Activated CD4-positive, alpha-beta T cell treated with anti-CD3 and anti-CD28 coated beads for 36 hours (primary cell): Measurements from ENCODE around the gene CORIN. TPM values are rescaled to one million over a fixed set of nuclear protein-coding genes. Genes with fewer than 3 reads are reported as not detected.
"Not testable (repeated sequence)": the region's sequence is repeated elsewhere in the genome, so short reads cannot be mapped to it uniquely, and the experiment has no call there.

Experiments used
- ATAC-seq: fragments of 200-7000 bp; cut with Tn5 transposase; one replicate; pipeline ENCODE4 v1.10.0; 2021; ENCODE audit warnings: mild to moderate bottlenecking, moderate library complexity
- CTCF ChIA-PET: fragments of 350-600 bp; sonication (Branson Sonifier 250); formaldehyde crosslinking; loops from one replicate; lab custom pipeline; 2021; ENCODE audit warnings: antibody characterized with exemption; lab: Charles Lee
- POLR2A ChIA-PET: fragments of 350-600 bp; sonication (Branson Sonifier 250); formaldehyde crosslinking; loops from one replicate; lab custom pipeline; 2021; ENCODE audit warnings: antibody characterized with exemption, inconsistent platforms; lab: Charles Lee
- DNase-seq: peaks from one replicate; pipeline ENCODE4 v3.0.0-alpha.2; 2020
- H3K27ac Mint-ChIP-seq: one replicate; pipeline ENCODE4 v1.8.0; 2021; ENCODE audit warnings: mixed read lengths
- H3K27me3 Mint-ChIP-seq: one replicate; pipeline ENCODE4 v1.8.0; 2021; ENCODE audit warnings: mixed read lengths
- H3K36me3 Mint-ChIP-seq: one replicate; pipeline ENCODE4 v1.8.0; 2021; ENCODE audit warnings: low read depth, mixed read lengths
- H3K4me1 Mint-ChIP-seq: one replicate; pipeline ENCODE4 v1.8.0; 2021; ENCODE audit warnings: mixed read lengths
- H3K4me3 Mint-ChIP-seq: one replicate; pipeline ENCODE4 v1.8.0; 2021; ENCODE audit warnings: mild to moderate bottlenecking, moderate library complexity, mixed read lengths
- H3K9me3 Mint-ChIP-seq: one replicate; pipeline ENCODE4 v1.8.0; 2021; ENCODE audit warnings: low read depth, mixed read lengths
- intact Hi-C, 2 experiments: fragments of 100-400 bp; cut with DNase I in 1 of 2; cut with micrococcal nuclease in 1 of 2; formaldehyde crosslinking; loops; one replicate each; pipeline versions ENCODE4 v1.14.2 to v1.15.1; 2022 to 2024; cut with DNase I, micrococcal nuclease
- total RNA-seq, 2 experiments: library from RNA; stranded (reverse); gene quantifications; one replicate each; pipeline ENCODE4 v1.2.3, GENCODE V29; 2021

Gene CORIN
- total RNA-seq, 2 experiments from 2014 or later = not detected

GRCh38 chr4:47719576-47719975, 118.3 kb downstream of the CORIN start:
- H3K9me3 Mint-ChIP-seq = no peaks in the 10 kb centered on the region

GRCh38 chr4:47718696-47719095, 119.2 kb downstream of the CORIN start:
- no peaks in the 10 kb centered on the region for H3K36me3 Mint-ChIP-seq
- ATAC-seq (no peak), DNase-seq (no peak)
- peaks cover 30% of the 10 kb centered on the region for H3K27me3 Mint-ChIP-seq
- no peak overlapping the region for H3K4me3 Mint-ChIP-seq
- no peaks in the 10 kb centered on the region for H3K9me3 Mint-ChIP-seq
- POLR2A ChIA-PET = no interaction called here
- intact Hi-C loops = no loop called here
- H3K27ac Mint-ChIP-seq = no peak overlapping the region
- CTCF ChIA-PET = interaction anchor here (1.1 to 1.3 kb wide), 2 partner anchors 10 to 150 kb away, joined by 3 read pairs; no protein-coding TSS in a partner anchor
- H3K4me1 Mint-ChIP-seq = no peaks in the 10 kb centered on the region

More at GRCh38 chr4:47719576-47719975, 118.3 kb downstream of the CORIN start:
- DNase-seq (no peak), ATAC-seq (no peak)
- H3K36me3 Mint-ChIP-seq = no peaks in the 10 kb centered on the region
- no peak overlapping the region for H3K27ac Mint-ChIP-seq
- H3K27me3 Mint-ChIP-seq = peaks cover 27% of the 10 kb centered on the region
- intact Hi-C loops = no loop called here
- POLR2A ChIA-PET = no interaction called here
- CTCF ChIA-PET = interaction anchor here (1.1 to 1.3 kb wide), 2 partner anchors 9 to 149 kb away, joined by 3 read pairs; no protein-coding TSS in a partner anchor
- no peak overlapping the region for H3K4me3 Mint-ChIP-seq
- H3K4me1 Mint-ChIP-seq = no peaks in the 10 kb centered on the region

DNA sequence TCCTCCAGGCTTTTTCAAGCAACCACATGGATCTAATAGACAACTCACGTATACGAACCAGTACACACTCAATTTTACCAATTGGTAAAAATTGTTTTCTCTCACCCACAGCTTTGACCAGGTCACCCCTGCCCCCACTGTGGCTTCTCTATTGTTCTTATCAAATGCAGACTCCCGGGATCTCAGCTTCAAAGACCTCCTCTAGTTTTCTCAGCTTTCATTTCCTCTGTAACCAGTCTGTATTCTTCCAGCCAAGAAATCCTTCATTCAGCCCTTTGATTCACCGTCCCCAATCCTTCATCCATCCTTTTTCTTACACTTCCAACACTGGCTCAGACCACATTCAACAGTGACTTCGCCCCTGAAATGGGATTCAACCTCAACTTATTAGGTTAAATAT, 120.7 kb downstream of the CORIN start:
- no peak for DNase-seq
- intact Hi-C loops = no loop called here
- Mint-ChIP-seq H3K27me3 (peaks cover 30% of the 10 kb centered on the region), H3K36me3 (no peaks in the 10 kb centered on the region), H3K27ac (no peak overlapping the region), H3K4me1 (no peaks in the 10 kb centered on the region), H3K4me3 (no peak overlapping the region), H3K9me3 (no peaks in the 10 kb centered on the region)
- ATAC-seq = no peak
- ChIA-PET CTCF (no interaction called here), POLR2A (no interaction called here)

DNA sequence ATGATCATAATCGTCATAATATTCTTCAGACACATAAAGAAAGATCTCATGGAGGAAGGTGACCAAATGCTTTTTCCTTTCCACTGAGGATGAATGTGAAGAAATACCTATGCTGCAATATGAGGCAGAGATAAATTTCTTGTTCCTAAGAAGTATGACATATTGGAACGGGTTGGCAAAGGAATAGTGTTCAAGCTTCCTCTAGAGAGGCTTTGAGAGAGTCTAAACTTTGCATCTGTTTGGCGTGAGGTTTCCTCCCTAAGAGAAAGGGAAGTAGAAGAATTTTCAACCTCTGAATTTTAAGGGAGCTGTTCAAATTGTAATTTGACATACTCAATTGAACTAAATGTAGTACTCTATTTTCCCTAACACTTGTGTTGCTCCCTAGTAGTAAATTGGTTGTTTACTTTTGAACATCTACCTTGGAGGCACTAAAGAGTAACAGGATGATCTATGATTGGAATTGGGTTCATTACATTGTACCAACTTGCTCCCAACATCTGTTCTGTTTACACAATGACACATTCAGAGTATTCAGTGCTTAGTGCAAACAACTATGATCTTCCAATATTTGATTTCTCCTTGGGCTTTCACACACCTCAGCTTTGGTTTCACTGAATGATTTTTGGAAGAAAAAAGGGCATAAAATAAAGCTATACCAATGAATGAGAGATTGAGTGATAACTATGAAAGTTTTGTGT, 122.0 kb downstream of the CORIN start:
- H3K4me1 Mint-ChIP-seq = no peaks in the 10 kb centered on the region
- peaks cover 32% of the 10 kb centered on the region for H3K27me3 Mint-ChIP-seq
- no peaks in the 10 kb centered on the region for H3K9me3 Mint-ChIP-seq
- ChIA-PET POLR2A (no interaction called here), CTCF (interaction anchor here (1.0 to 1.5 kb wide), 3 partner anchors 11 to 12 kb away, joined by 3 to 4 read pairs (median 3); no protein-coding TSS in a partner anchor)
- no peak overlapping the region for H3K4me3 Mint-ChIP-seq
- no peak overlapping the region for H3K27ac Mint-ChIP-seq
- intact Hi-C loops = no loop called here
- no peak for DNase-seq
- ATAC-seq = no peak
- H3K36me3 Mint-ChIP-seq = no peaks in the 10 kb centered on the region

- CTCF ChIA-PET = interaction anchor here (0.8 to 1.5 kb wide), 3 partner anchors 13 to 125 kb away, joined by 3 to 4 read pairs (median 3); no protein-coding TSS in a partner anchor
- H3K9me3 Mint-ChIP-seq = no peaks in the 10 kb centered on the region
- no peak overlapping the region for H3K4me3 Mint-ChIP-seq
- no peaks in the 10 kb centered on the region for H3K36me3 Mint-ChIP-seq
- ATAC-seq = no peak
- no peaks in the 10 kb centered on the region for H3K4me1 Mint-ChIP-seq
- POLR2A ChIA-PET = no interaction called here
- DNase-seq = no peak
- H3K27ac Mint-ChIP-seq = no peak overlapping the region
- H3K27me3 Mint-ChIP-seq = peaks cover 33% of the 10 kb centered on the region
- intact Hi-C loops = no loop called here
These were observed 123.6 kb downstream of the CORIN start for GRCh38 chr4:47714269-47714668.

GRCh38 chr4:47713129-47713834, 124.6 kb downstream of the CORIN start:
- Mint-ChIP-seq H3K4me1 (no peaks in the 10 kb centered on the region), H3K9me3 (no peaks in the 10 kb centered on the region), H3K4me3 (no peak overlapping the region), H3K27ac (no peak overlapping the region), H3K36me3 (no peaks in the 10 kb centered on the region), H3K27me3 (peaks cover 29% of the 10 kb centered on the region)
- DNase-seq (no peak), ATAC-seq (no peak)
- ChIA-PET POLR2A (no interaction called here), CTCF (interaction anchor here (0.6 to 1.0 kb wide), 2 partner anchors 27 to 48 kb away, joined by 4 read pairs; no protein-coding TSS in a partner anchor)
- intact Hi-C loops = no loop called here

GRCh38 chr4:47711646-47712045, 126.2 kb downstream of the CORIN start:
- ChIA-PET POLR2A (no interaction called here), CTCF (interaction anchor here (1.2 kb wide), 1 partner anchor 127 kb away, joined by 3 read pairs; no protein-coding TSS in a partner anchor)
- Mint-ChIP-seq H3K27me3 (peaks cover 19% of the 10 kb centered on the region), H3K4me1 (no peaks in the 10 kb centered on the region), H3K27ac (no peak overlapping the region), H3K9me3 (no peaks in the 10 kb centered on the region), H3K36me3 (no peaks in the 10 kb centered on the region), H3K4me3 (no peak overlapping the region)
- DNase-seq (no peak), ATAC-seq (no peak)
- intact Hi-C loops = no loop called here

DNA sequence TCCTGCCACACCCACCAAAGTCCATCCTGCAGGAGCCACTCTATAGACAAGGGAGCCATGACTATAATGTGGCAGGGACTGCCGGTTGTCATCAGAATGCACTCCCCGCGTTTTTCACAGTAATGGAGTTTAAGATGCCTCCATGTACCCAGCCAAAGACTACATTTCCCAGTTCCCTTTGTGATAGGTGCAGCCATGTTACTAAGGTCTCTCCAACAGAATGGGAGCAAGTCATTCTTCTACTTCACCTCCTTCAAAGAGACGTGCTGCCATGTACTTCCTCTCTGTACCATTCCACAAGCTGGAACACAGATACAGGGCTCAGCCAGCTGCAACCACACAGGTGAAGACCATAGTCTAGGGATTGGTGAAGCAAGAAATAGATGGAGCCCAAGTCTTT, 126.7 kb downstream of the CORIN start:
- Mint-ChIP-seq H3K27me3 (peaks cover 22% of the 10 kb centered on the region), H3K36me3 (no peaks in the 10 kb centered on the region), H3K9me3 (no peaks in the 10 kb centered on the region), H3K4me1 (no peaks in the 10 kb centered on the region), H3K27ac (no peak overlapping the region), H3K4me3 (no peak overlapping the region)
- ATAC-seq (no peak), DNase-seq (no peak)
- intact Hi-C loops = no loop called here
- POLR2A ChIA-PET = no interaction called here
- CTCF ChIA-PET = interaction anchor here (1.2 kb wide), 1 partner anchor 128 kb away, joined by 3 read pairs; no protein-coding TSS in a partner anchor

- CTCF ChIA-PET = interaction anchor here (0.6 to 2.7 kb wide), 8 partner anchors 16 to 227 kb away, joined by 3 to 19 read pairs (median 4); no protein-coding TSS in a partner anchor
- ATAC-seq, H3K4me3 Mint-ChIP-seq, H3K9me3 Mint-ChIP-seq, DNase-seq, H3K4me1 Mint-ChIP-seq, H3K36me3 Mint-ChIP-seq, H3K27ac Mint-ChIP-seq, POLR2A ChIA-PET: not testable (repeated sequence)
- intact Hi-C loops = loop anchor here in 1 of 2 experiments (5.0 kb wide), 1 partner anchor 226 kb away; no protein-coding TSS in a partner anchor
- H3K27me3 Mint-ChIP-seq = peaks cover 17% of the 10 kb centered on the region
These were observed 131.5 kb downstream of the CORIN start for GRCh38 chr4:47706352-47706751.

DNA sequence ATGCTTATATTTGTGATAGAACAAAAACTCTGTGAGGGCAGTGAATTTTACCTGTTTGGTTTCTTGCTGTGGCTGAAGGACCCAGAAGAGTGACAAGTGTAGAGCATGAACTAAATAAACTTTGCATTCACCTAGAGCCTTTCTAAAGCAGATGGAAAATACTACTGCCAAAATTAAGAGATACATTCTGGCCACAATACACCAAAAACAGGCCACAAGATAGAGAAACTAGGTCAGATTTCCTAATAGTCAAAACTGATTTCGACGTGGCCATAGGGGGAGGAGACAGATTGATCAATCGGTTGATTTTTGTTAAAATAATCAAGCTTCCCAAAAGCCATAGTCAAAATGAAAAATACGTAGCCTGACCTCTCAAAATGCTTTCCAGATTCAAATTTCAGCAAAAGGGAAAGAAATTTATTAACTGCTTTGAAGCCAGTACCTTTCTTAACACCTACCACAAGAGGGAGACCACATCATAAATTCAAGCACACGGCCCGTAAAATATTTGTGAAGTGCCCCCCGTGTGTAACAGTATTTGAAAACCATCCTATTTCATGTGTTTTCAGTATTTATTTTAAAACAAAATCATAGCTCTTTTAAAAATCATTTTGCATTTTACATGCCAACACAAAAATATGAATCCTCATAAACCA, 132.4 kb downstream of the CORIN start:
- Mint-ChIP-seq H3K36me3 (no peaks in the 10 kb centered on the region), H3K9me3 (no peaks in the 10 kb centered on the region), H3K27me3 (peaks cover 15% of the 10 kb centered on the region), H3K4me1 (no peaks in the 10 kb centered on the region), H3K4me3 (no peak overlapping the region), H3K27ac (no peak overlapping the region)
- ATAC-seq (no peak), DNase-seq (no peak)
- CTCF ChIA-PET = interaction anchor here (0.7 to 2.7 kb wide), 12 partner anchors 11 to 228 kb away, joined by 3 to 19 read pairs (median 4); no protein-coding TSS in a partner anchor
- intact Hi-C loops = loop anchor here (1.0 to 5.0 kb wide), 3 partner anchors 131 to 227 kb away; partner anchors contain the start of gene CORIN (in 1 of the 2)
- POLR2A ChIA-PET = no interaction called here
